Neural cell (in vitro differentiated cells): ENCODE measurements around the gene CLDN2.

Experiments used
- CTCF ChIP-seq: fragments of 450-650 bp; IDR thresholded peaks from 2 replicates; pipeline ENCODE4 v1.5.1; 2014; ENCODE audit warnings: antibody characterized with exemption, mild to moderate bottlenecking, moderate library complexity; ENCODE audit not compliant: poor library complexity, severe bottlenecking
- EP300 ChIP-seq: fragments of 450-650 bp; conservative IDR thresholded peaks from 2 replicates; pipeline ENCODE4 v1.6.1; 2014; ENCODE audit warnings: antibody characterized with exemption, mild to moderate bottlenecking, moderate library complexity; ENCODE audit not compliant: poor library complexity, severe bottlenecking
- POLR2AphosphoS5 ChIP-seq: IDR thresholded peaks from 2 replicates; pipeline ENCODE4 v1.6.1; 2012
- REST ChIP-seq: IDR thresholded peaks from 2 replicates; pipeline ENCODE4 v1.6.1; 2012; ENCODE audit warnings: borderline replicate concordance

GRCh38 chrX:106931831-106932491 lies 11.8 kb downstream of the CLDN2 start:
- TF ChIP-seq CTCF (no peak), POLR2AphosphoS5 (no peak), REST (no peak), EP300 (no peak)
